CD4-positive, alpha-beta T cell treated with Interferon gamma for 1 hour (primary cell): Measurements from ENCODE around the gene IL1RAP.

Experiments
- DNase-seq: peaks from one replicate; pipeline ENCODE4 v3.0.0-alpha.2; 2020

The IL1RAP gene

DNA sequence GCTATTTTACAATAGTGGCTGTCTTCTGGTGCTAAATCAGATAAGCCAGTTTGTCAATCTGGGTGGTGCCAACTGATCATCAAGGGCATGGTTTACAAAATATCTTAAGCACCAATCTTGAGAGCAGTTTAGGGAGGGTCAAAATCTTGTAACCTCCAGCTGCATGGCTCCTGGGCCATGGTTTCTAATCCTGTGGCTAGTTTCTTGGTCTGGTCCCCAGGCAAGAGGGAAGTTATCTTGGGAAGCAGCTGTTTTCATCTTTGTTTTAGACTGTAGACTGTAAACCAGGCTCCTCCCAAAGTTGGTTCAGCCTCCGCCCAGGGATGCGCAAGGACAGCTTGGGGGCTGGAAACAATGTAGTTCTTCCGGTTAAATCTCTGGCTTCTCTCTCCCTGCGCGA is 166.8 kb downstream of the IL1RAP start:
- no peak for DNase-seq

DNA sequence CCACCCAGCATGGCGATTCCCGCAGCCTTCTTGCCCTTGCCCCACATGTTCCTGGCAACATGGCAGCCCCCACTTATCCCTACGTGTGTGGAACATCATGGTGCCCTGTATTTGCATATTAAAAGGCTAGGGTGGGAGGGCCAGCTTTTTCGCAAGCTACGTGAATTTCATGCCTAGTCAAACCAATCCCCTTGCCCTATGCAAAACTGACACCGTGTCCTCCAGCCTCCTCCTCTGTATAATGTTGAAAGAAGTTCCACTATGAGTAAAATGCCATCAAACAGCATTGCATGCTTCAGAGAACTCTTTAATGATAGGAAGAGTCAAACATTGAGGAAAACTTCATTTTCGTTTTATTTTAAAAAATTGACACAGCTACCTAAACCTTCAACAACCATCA is 170.9 kb downstream of the IL1RAP start:
- no peak for DNase-seq

DNA sequence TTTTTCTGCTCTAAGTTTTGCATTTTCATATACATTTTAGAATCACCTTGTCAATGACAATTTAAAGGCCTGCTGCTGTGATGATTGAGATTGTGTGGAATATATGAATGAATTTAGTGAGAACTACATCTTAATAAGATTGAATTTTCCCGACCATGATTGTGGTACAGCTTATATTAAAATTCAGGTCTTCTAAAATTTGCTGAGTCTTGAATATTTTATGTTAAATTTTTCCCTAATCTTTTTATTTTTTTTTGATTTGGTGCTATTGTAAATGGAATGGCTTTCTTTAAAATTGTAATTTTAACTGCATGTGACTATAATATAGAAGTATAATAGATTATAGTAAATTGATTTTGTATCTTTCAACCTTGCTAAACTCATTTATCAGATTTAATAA is 172.1 kb downstream of the IL1RAP start:
- no peak for DNase-seq

DNA sequence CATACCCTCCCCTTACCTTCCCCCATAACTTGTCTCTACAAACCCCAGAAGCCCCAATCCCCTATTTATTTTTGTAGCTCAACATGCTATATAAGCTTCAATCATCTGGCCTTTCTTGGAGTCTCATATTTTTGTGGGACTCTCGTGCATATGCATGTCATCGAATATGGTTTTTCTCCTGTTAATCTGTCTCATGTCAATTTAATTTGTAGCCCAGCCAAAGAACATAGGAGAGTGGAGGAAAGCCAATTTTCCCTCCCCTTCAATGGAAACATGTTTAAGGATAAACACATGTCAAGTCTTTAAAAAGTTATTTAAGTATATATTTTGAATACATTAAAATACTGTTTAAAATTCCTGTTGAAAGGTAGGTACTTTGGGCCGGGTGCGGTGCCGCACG is 176.4 kb downstream of the IL1RAP start:
- DNase-seq, result no peak

DNA sequence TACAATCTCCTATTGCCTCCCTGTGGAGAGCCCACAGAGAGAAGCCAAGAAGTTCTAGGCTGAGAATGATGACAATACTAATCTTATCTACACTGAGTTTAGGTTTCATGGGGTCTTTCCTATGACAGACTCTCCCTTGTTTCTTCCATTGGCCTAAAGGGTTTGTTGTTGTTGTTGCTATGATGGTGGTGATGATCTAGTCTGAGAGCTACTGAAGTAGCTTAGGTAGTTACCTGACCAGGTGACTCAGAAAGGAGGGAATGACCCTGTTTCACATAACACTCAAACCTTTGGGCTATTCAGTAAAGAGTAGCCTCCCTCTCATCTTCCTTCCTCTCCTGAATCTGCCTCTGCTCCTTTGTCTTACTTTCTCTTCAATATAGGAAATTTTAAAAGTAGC is 178.4 kb downstream of the IL1RAP start:
- no peak for DNase-seq

DNA sequence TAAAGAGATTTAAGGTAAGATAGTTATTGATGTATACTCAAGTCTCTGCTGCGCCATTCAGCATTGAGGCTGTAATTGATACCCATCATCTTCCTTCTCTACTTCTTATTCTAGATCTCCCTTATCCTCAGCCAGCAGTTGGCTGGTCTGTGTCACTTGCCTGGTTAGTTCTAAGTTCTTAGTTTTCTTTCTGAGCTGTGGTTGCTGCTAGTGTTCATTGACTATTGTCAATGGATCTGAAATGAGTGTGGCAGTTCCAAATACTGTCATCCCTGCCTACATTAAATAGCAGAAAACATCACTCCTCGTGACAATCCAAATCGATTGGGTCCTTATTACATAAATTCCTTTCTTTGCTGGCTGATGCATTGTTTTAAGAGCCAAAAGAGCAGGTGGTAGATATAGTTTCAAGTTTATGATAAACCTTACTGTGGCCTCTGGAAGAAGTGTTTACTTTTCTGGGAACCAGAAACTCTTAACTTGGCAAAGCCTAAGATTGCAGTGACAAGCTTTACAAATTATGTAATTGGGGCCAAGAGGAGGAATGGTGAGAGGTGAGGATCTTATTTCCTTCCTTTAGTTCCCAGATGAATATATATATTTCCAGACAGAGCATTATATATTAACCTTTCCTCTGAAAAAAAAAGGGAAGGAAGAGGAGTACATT is 180.6 kb downstream of the IL1RAP start:
- DNase-seq, result no peak

DNA sequence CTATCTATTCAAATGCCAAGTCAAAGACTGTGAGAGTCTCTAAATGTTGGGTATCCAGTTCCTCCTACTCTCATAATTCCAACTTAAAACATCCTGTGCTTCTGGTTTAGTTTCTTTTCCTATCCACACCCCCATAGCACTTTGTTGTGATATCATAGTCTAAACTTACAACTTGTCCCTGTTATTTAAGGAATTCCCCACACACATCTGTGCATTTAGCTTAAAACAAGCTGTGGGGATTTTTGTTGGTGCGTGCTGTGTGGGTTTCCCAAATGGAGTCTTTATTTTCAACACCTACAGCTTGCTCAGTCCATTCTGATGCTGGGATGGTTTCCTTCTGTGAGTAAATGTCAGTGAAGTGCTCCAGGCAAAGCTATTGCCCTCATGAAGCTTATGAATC is 181.3 kb downstream of the IL1RAP start:
- DNase-seq, result no peak

DNA sequence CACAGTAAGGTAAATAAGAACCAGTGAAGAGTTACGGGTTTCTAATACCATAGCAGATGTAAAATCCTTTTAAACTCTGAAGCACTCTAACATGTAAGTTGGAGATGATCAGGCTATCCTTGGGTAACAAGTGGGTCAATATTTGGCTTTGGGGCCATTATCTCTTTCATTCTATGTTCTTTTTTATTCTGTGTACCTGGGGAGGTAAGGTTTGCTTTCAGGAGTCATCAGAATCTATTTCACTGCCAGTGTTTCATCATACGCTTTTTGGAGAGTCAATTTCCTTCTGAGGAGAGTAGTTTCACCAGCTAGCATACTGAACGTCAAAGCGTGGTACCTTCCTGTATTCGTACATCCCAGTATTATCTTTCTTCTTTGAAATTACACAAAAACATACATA is 182.1 kb downstream of the IL1RAP start:
- DNase-seq, result no peak

DNA sequence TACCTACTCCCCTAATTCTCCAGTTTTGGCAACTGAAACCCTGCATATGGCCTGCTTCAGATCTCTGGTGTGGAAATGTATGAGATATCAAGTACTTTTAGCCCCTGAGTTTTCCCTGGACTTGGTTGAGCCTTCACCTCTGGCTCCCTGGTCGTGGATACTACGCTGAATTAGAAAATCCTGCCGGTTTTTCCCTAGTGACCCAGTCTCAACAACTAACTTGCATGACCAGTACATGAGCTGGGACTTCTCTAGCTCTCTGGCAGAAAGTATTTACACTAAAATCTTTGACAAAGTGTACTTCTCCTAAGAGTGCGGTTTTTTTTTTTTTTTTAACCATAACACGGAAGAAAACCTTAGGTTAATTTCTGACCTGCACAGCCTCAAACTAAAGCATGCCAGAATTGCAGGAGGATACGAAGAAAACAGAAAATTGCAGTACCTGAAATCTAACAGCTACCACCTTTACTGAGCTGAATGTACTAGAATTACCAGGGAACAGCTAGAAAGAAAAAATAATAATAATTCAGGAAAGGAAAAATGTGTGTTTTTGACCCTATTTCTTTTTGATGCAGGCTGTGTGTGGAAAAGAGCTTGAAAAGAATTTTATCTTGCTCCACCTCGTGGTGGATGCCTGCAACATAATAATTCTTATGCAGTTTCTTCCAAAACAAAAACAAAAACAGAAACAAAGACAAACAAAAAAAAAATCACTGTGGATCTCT is 183.1 kb downstream of the IL1RAP start:
- no peak for DNase-seq

DNA sequence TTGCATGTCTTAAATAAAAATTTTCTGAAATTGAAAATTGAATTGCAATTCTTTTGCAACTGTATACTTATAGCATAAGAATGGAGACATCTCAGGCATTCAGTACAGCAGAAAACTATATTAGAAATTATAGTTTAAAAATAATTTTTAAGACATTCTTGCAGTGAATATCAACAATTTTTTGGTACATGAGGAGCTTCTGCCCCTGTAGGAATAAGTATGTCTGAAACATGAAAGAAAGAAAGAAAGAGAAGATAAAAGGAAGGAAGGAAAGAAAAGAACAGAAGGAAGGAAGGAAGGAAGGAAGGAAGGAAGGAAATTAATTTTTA is 183.6 kb downstream of the IL1RAP start:
- no peak for DNase-seq

DNA sequence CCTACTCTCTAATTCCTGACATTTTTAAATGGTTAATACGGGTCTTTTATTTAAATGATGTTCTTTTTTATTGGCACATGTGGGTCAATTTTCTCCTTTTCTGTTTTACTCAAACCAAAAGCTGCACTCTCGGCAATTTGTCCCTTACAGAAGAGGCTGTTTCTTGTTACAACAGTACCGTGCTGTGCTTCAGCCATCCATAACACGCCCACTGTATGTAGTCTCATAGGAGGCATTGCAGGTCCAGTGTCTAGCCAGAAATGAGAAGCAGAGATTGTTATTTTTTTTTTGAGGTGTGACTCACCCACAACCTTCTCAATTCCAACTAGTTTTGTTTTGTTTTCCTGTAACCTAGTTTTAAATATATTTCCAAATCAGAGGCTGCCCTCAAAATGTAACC is 184.0 kb downstream of the IL1RAP start:
- DNase-seq, result no peak

DNA sequence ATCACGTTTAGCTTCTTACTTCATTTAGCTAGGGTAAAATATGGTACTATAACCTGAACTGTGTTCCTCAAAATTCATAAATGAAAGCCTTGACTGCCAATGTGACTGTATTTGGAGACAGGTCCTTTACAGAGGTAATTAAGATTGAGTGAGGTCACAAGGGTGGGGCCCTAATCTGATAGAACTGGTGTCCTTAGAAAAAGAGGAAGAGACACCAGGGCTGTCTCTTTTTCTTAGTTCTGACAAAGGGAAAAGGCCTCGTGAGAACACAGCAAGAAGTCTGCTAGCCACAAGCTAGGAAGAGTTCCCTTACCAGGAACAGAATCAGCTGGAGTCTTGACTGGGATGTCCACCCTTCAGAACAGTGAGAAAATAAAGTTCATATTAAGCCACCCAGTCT is 185.9 kb downstream of the IL1RAP start:
- DNase-seq, result no peak

DNA sequence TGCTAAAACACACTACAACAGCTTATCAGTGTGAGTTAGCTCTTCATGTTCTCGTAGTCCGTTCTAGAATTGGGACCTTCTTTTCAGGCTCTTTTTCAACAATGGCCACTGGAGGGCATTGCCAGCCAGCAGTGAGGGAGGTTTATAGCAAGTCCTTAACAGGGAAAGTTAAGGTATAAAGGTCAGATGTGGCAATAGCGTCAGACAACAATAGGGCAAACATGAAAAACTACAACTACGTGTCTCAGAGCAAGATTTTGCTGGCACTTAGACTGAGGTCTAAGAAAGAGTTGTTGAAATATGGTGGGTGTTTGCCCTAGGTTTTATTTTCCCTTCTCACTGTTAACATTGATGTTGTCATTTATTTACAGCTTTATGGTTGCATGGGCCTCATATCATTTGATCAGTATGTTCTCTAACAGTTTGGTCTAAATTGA is 187.2 kb downstream of the IL1RAP start:
- DNase-seq, result no peak

DNA sequence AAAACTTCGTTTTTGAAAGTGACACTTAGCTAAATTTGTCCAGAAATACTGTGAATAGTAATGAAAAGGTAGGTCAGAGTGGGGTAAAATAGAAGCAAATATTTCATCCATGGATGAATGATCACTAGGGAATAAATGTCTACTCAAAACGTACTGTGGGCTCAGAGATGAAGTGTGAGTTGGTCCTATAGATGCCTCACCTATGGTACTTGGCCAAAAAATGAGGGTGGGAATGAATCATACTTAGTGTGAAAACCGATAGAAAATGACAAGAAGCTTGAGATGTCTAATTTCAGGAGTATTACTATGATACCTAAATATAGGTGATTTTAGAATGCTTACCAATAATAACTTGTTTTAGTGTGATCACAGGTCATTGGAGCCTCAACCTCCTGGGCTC is 192.7 kb downstream of the IL1RAP start:
- no peak for DNase-seq
